ENCODE results near the gene PALM.

PALM gene

GRCh38 chr19:680287-681028 lies 28.3 kb upstream of the PALM start:
- Histone ChIP-seq H3K27ac (peak overlapping the region; percentile 94 to 98), H3K4me3 (peak overlapping the region; percentile 88)
- peak; percentile 99 for DNase-seq (ENCODE audit: low spot score)
- peak; percentile 22 for TF ChIP-seq CTCF (IDR thresholded peaks at IDR 0.05)

GRCh38 chr19:681029-682019 lies 27.4 kb upstream of the PALM start:
- Histone ChIP-seq H3K4me3 (peak overlapping the region; percentile 88), H3K27ac (peak overlapping the region; percentile 94 to 98)
- DNase-seq (ENCODE audit: low spot score) = peak; percentile 95
- no peak for TF ChIP-seq CTCF (IDR thresholded peaks at IDR 0.05)

DNA sequence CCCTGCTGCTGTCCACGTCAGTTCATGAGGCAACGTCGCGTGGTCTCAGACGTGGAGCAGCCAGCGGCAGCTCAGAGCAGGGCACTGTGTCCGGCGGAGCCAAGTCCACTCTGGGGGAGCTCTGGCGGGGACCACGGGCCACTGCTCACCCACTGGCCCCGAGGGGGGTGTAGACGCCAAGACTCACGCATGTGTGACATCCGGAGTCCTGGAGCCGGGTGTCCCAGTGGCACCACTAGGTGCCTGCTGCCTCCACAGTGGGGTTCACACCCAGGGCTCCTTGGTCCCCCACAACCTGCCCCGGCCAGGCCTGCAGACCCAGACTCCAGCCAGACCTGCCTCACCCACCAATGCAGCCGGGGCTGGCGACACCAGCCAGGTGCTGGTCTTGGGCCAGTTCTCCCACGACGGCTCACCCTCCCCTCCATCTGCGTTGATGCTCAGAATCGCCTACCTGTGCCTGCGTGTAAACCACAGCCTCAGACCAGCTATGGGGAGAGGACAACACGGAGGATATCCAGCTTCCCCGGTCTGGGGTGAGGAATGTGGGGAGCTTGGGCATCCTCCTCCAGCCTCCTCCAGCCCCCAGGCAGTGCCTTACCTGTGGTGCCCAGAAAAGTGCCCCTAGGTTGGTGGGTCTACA lies 25.9 kb upstream of the PALM start:
- no peak for TF ChIP-seq CTCF (IDR thresholded peaks at IDR 0.05)
- no peak for DNase-seq (ENCODE audit: low spot score)
- Histone ChIP-seq H3K27ac (peak overlapping the region in 1 of 2 donors; percentile 7), H3K4me3 (no peak overlapping the region)

GRCh38 chr19:685454-685931 lies 23.2 kb upstream of the PALM start:
- TF ChIP-seq CTCF (IDR thresholded peaks at IDR 0.05) = no peak
- Histone ChIP-seq H3K27ac (no peak overlapping the region), H3K4me3 (no peak overlapping the region)
- no peak for DNase-seq (ENCODE audit: low spot score)

GRCh38 chr19:686589-687297 lies 22.0 kb upstream of the PALM start:
- TF ChIP-seq CTCF (IDR thresholded peaks at IDR 0.05) = no peak
- DNase-seq (ENCODE audit: low spot score) = no peak
- Histone ChIP-seq H3K27ac (no peak overlapping the region), H3K4me3 (no peak overlapping the region)

DNA sequence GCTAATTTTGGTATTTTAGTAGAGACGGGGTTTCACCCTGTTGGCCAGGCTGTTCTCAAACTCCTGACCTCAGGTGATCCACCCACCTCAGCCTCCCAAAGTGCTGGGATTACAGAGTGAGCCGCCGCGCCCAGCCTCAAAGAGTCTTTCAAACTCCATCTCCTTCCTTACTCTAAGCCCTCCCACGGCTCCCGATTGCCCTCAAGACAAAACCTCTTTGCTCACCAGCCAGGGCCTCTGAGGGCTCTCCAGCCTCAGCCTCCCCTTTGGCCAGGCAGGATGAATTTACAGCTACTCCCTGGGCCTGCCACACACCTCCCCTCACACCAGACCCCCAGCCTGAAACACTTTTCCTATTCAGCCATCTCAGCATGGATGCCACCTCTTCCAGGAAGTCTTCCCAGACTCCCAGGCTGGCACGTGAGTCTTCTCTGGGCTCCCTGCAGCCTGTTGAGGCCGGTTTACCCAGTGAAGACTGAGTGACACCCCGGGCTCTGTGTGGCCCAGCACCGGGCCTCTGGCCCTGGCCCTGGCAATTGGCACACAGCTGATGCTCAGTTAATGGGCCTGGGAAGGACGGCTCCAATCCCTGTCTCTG lies 21.1 kb upstream of the PALM start:
- no peak for DNase-seq (ENCODE audit: low spot score)
- no peak overlapping the region for H3K27ac ChIP-seq
- no peak overlapping the region for H3K4me3 ChIP-seq
- TF ChIP-seq CTCF (IDR thresholded peaks at IDR 0.05) = no peak
